ENCODE results near the gene SLC1A1. TPM values are rescaled to one million over a fixed set of nuclear protein-coding genes. Genes with fewer than 3 reads are reported as not detected.

SLC1A1 gene
- polyA plus RNA-seq, 1 donor, result 0.22 TPM

DNA sequence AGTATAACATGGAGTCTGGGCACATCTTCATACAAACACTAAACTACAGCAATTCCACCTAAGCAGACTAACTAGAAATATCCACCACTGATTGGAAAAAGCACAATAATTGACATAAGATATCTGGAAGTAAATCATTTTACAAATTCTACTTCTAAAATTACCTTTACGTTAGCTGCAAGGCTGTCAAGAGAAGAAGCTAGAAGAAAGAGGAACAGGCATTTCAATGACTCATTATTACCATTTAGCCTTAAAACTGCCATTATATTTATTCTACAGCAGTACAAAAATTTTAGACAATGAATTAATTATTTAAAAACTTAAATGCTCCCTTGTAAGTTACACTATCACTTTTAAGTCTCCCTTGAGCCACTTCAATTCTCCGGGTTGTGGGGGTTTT is 128.4 kb downstream of the SLC1A1 start:
- DNase-seq (ENCODE audit: low read depth), result no peak

DNA sequence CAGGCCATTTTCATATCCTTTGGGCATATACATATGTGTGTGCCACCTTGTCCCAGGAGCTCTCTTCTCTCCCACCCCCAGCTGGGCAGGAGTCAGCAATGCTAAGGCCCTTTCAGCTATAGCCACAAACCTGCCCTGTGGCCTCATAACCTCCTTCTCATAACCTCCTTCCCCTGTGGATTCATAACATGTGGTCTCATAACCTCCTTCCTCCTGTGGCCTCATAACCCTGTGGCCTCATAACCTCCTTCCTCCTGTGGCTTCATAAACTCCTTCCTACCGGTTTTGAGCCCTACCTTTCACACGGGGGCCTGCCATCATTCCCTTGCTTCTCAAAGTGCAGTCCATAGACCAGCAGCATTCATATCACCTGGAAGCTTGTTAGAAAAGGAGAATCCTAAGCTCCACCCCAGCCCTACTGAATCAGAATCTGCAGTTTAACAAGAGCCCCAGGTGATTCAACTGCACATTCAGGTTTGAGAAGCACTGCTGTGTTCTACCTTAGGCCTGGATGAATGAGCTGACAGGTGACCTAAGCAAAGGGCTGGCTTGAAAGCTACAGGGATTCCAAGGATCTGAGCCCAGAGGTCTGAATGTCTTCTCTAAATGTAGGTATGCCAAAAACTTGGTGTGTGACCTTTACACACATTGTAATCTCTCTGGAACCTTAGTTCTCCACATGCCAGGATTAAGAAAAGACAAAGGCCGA is 129.9 kb downstream of the SLC1A1 start:
- no peak for DNase-seq (ENCODE audit: low read depth)

DNA sequence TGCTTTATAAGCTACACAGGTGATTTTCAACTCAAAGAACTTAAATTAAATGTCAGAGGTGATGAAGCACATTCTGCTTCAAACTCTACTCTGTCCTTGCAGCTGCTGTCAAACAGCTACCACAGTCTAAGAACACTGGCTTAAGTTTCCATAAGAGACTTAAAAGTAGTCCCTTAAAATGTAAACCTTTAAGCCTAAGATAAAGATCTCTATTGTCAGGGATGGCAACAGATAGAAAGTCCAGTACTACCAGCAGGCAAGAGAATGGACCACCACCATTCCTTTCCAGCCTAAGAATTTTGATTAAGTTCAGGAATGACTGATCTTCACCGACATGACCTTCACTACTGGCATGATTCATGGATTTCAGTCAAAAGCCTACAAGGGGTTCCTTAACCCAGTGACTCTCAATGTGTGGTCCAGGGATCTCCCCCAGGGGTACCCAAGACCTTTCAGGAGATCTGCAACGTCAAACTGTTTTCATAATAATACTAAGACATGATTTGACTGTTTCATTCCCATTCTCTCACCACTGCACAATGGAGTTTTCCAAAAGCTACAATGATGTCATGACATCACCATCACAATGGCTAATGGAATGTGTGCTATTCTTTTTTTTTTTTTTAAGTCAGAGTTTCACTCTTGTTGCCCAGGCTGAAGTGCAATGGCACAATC is 130.8 kb downstream of the SLC1A1 start:
- DNase-seq (ENCODE audit: low read depth), result no peak

DNA sequence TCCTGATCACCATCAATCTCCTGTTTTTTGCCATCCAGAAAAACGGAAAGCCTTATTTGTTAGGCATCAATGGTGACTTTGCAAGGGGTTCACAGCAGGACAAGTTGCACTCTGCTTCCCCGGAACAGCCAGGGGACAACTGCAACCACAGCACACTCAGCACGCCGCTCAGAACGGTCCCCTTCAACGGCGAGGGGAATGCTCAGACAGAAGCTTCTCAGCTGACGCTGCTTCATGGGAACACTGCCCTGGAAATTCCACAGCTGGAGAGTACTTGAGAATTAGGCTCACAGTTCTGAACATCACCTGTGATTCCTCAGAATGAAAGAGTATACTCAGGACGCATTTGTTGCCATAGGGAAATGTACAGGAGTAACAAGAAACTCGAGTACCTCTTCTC is 131.7 kb downstream of the SLC1A1 start:
- DNase-seq (ENCODE audit: low read depth), result no peak

DNA sequence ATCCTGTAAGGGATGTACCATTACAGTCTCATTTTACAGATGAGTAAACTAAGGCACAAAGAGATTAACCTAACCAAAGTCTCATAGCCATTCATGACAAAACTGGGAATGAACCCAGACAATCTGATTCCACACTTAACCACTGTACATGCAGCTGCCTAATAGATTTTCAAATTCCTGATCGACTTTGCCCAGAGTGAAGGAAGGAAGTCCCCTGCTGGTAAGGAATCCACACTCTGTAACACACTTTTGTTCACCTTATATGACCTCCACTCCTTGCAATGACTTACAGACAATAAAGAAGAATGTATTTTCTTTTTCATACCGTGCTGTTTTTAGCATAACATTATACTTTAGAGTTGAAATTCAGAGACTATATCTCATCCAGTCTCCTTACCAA is 140.6 kb downstream of the SLC1A1 start:
- no peak for DNase-seq (ENCODE audit: low read depth)

Other genes starting within 250 kb of the SLC1A1 start
- 0.34 TPM for gene GLIS3, start 190.4 kb upstream of the SLC1A1 start, polyA plus RNA-seq (ENCODE audit: insufficient read length)
- gene PLPP6, start 171.8 kb downstream of the SLC1A1 start, polyA plus RNA-seq (ENCODE audit: insufficient read length), result 3.2 TPM
- gene SPATA6L, start 176.0 kb downstream of the SLC1A1 start, polyA plus RNA-seq (ENCODE audit: insufficient read length), result 0.47 TPM
- gene CDC37L1, start 189.1 kb downstream of the SLC1A1 start, polyA plus RNA-seq (ENCODE audit: insufficient read length), result 30.6 TPM